Left ventricle myocardium superior (tissue), 1 donor: ENCODE results near the gene TNFRSF1B. TPM values are rescaled to one million over a fixed set of nuclear protein-coding genes. Genes with fewer than 3 reads are reported as not detected.
A peak's percentile ranks its signal among the peaks of the same experiment; 100 is the strongest.

ENCODE experiments used
- ATAC-seq: fragments of 200-7000 bp; cut with Tn5 transposase; one replicate; pipeline ENCODE4 v1.9.1; 2020; ENCODE audit warnings: mild to moderate bottlenecking, moderate library complexity
- DNase-seq: peaks from one replicate; pipeline ENCODE4 v3.0.0-alpha.2; 2020
- intact Hi-C: fragments of 100-400 bp; cut with micrococcal nuclease; formaldehyde crosslinking; loops from one replicate; pipeline ENCODE4 v1.11.0; 2022
- microRNA-seq: library from miRNA; unstranded; fragments of <30 nt; microRNA quantifications from one replicate; pipeline ENCODE4 v1.2.0, GENCODE V29; 2020; ENCODE audit warnings: borderline number of aligned reads
- total RNA-seq: library from RNA; stranded (reverse); fragmentation: NEBNext Ultra II Directional; extraction: Animal tissue kit (Norgen Biotek cat#: 25700); gene quantifications from one replicate; pipeline ENCODE4 v1.2.1, GENCODE V29; 2021
- donor health status: DM: no; HTN: yes; CAD: no; lungs with severe emphysema.

TNFRSF1B gene
- total RNA-seq, 1 donor from 2014 or later: 13.0 TPM

DNA sequence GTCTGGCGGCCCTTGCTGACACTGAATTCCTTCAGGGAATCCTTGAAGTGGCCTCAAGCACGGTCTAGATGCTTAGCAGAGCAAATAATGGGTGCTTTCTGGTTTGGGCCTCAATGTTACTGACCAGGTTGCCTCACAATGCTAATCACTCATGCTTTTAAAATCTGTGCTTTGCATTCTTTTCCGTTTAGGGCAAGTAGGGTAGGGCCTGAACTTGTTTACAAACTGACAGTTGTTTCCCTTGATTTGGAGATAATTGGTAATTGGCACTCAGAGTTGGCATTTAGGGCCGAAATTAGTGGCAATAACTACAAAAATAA is 64.4 kb downstream of the TNFRSF1B start:
- no peak for ATAC-seq
- intact Hi-C loops: no loop called here
- no peak for DNase-seq

DNA sequence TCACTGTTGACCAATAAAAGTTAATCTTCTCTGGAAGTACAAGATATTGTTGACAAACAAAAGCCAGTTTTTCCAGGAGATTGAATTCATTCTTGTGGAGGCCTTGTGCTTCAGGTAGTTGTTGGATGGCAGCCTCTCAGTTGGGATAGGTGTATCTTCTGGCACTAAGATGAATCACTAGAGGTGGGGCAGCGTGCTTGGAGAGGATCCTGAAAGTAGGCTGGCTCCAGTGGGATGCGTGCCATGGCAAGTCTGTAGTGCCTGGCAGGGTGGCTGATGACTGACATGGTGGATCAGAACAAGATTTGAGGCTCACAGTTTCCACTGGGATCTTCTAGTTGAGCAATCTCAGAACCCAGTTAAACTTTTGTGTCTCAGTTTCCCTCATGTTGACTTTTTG is 65.4 kb downstream of the TNFRSF1B start:
- intact Hi-C loops: no loop called here
- ATAC-seq (peak; percentile 36), DNase-seq (peak; percentile 61)

DNA sequence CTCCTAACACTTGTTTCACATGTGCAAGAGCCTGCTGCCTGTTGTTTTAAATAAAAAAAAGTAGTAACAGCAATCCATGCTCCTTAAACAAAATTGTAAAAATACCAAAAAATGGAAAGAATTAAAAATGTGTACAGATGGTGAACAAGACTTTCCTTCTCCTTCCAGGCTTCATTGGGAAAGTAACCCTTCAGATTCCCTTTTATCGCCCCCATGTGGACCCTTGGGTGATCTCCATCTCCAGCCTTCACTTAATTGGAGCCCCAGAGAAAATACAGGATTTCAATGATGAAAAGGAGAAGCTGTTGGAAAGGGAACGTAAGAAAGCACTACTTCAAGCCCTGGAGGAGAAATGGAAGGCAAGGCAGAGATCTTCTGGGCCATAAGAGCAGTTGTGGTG is 77.3 kb downstream of the TNFRSF1B start:
- DNase-seq (no peak), ATAC-seq (no peak)
- intact Hi-C loops: no loop called here

DNA sequence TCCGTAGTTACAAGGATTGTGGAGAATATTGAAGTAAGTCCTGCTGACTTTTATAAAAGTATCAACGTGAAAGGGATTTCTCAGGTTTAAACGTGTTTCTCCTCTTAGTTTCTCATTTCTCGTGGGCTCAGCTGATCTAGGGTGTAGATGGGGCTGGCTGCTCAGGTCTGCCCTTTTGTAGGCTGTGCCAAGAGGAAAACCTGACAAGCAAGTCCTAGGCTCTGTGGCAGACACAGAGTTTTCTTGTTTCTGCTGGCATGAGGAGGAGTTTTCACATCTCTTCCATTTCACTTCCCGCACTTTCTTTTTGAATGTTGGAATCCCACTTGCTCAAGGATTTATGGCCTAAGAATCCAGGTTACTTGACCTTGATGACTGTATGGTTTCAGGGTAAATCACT is 77.8 kb downstream of the TNFRSF1B start:
- no peak for DNase-seq
- intact Hi-C loops: no loop called here
- ATAC-seq: no peak

DNA sequence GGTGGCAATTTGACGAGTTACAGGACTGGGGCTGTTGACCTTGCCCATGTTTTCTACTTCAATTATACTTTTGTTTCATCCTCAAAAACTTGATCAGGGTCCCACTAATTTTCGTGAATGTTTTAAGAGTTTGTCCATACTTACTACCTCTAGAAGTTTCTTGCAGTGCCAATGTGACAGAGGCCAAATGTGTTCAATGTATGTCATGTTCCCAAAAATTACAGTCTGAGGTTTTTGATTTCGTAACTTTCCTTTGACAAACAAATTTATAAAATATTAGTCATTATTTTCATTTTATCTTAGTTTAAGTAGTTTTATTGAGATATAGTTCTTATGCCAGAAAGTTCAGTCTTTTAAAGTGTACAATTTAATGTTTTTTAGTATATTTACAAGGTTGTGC is 78.3 kb downstream of the TNFRSF1B start:
- DNase-seq (no peak), ATAC-seq (no peak)
- intact Hi-C loops: no loop called here

DNA sequence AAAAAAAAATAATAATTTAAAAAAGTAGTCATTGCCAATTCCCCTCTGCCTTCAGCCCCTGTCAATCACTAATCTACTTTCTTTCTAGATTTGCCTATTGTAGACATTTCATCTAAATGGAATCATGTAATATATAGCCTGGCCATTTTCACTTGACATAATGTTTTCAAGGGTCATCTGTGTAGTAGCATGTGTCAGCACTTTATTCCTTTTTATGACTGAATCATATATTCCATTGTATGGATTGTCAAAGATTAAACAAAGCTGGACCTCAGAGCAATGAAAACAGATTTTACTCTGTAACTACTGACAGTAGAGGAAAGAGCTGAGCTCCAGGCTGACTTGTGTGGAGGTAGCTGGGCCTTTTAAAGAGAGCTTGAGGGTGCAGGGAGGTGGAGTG is 78.9 kb downstream of the TNFRSF1B start:
- intact Hi-C loops: no loop called here
- ATAC-seq: no peak
- DNase-seq: no peak

DNA sequence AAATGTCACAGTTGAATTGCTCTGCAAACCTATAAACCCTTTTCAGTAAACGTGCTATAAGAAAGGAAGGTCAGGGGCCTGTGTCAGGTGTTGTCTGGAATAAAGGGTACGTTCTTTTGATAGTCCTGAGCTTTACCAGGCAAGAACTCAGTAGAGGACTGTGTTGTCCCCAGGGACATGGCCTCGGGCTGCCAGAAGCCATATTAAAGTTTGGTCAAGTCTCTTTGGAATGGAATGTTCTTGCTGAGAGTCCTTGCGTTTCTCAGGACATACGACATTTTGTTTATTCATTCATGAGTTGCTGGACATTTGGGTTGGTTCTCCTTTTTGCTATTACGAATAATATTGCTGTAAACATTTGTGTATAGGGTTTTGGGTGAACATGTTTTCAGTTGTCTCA is 79.8 kb downstream of the TNFRSF1B start:
- intact Hi-C loops: no loop called here
- ATAC-seq: no peak
- DNase-seq: no peak

DNA sequence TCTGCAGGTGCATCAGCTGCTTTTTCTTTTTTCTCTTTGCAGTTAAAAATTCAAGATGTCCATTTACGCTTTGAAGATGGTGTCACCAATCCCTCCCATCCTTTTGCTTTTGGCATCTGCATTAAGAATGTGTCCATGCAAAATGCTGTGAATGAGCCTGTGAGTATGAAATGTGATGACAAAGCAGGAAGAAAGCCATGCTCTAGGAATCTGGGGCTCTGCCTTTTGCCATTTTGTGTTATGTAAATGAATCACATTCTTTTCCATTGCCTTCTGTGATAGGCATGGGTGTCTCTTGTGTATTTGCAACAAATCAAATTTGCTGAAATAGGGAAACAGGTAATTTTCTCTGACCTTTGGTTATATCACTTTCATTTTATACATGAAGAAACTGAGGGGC is 82.4 kb downstream of the TNFRSF1B start:
- ATAC-seq (no peak), DNase-seq (no peak)
- intact Hi-C loops: no loop called here

DNA sequence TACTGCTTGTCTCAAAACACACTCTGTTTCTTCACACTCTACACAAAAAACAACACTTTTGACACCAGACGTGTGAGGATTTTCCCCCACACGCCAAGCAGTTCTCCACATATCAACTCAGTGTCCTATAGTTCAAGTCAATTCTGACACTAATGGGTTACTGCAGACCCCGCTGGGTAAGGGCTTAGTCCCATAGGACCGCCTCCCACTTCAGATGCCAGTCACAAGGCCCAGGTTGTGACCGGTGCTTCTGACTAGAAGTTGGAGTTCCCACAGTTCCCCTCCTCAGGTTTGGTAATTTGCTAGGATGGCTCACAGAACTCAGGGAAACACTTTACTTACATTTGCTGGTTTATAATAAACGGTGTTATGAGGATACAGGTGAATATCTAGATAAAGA is 83.0 kb downstream of the TNFRSF1B start:
- ATAC-seq: no peak
- DNase-seq: no peak
- intact Hi-C loops: no loop called here

DNA sequence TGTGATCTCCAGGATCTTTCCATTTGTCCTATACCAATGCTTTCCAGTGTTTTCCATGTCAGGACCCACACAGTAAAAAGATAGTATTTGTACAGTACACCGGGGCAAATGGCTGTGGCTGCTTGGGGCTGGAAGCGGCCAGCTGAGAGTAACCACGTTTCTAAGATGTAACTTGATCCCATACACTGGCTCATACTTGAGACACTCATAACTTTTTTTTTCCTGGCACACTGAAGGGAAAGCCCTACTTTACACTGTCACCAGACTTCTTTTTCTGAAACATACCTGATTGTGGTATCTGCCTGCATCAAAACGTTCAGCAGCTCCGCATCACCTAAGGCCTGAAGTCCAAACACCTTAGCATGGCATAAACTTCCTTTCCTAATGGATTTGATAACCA is 84.7 kb downstream of the TNFRSF1B start:
- ATAC-seq (no peak), DNase-seq (no peak)
- intact Hi-C loops: no loop called here

DNA sequence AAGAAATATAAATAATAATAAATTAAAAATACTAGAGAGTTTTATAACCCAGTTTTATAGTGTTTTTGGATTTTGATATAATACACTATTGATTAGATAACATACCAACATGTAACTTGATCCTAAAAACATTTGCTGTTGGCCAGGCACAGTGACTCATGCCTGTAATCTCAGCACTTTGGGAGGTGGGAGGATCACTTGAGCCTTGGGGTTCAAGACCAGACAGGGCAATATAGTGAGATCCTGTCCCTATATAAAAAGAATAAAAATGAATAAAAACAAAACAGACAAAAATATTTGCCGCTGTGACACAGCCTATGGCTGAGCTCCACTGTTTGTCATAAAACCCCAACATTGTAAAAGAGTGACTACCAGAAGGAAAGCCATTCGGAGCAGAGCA is 89.1 kb downstream of the TNFRSF1B start:
- intact Hi-C loops: no loop called here
- ATAC-seq (no peak), DNase-seq (no peak)

DNA sequence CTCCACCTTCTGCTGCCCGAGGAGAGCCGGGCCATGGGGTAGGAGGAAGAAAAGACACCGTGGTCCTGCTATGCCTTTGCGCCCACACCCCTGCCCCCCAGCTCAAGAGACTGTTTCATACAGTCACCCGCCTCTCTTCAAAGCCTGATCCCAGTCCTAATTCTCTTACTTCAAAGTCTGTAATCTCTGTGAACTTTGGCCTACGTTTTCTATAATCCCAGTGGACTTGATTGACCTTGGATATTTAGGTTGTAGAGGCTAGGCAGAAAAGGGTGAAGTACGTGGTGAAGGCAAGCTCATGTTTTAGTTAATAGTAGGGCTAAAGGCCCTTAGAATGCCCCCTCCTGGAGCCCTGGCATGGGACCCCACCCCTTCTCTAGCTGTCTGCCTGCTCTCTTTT is 91.5 kb downstream of the TNFRSF1B start:
- ATAC-seq (no peak), DNase-seq (no peak)
- intact Hi-C loops: no loop called here

Small RNA genes within 50 kb of the gene (microRNA-seq; reads per million reads assigned to microRNA genes)
- not detected for gene MIR4632
- not detected for gene MIR7846

Other genes with a start within 250 kb of the TNFRSF1B start
- 35.8 TPM for gene KIAA2013, start 240.6 kb upstream of the TNFRSF1B start, total RNA-seq
- gene PLOD1, start 232.3 kb upstream of the TNFRSF1B start, total RNA-seq: 64.4 TPM
- 688 TPM for gene MFN2, start 186.5 kb upstream of the TNFRSF1B start, total RNA-seq
- 11.5 TPM for gene MIIP, start 147.5 kb upstream of the TNFRSF1B start, total RNA-seq
- gene TNFRSF8, start 103.7 kb upstream of the TNFRSF1B start, total RNA-seq: 1.2 TPM
- 112 TPM for gene VPS13D, start 63.0 kb downstream of the TNFRSF1B start, total RNA-seq